Measurements from ENCODE around the gene ZNF23. TPM values are rescaled to one million over a fixed set of nuclear protein-coding genes. Genes with fewer than 3 reads are reported as not detected.

ZNF23 gene
- total RNA-seq, 1 donor from 2014 or later, result 8.3 TPM

GRCh38 chr16:71440669-71441347, 21.2 kb downstream of the ZNF23 start:
- peak; percentile 42 for DNase-seq (ENCODE audit: low spot score)
- Mint-ChIP-seq H3K9me3 (ENCODE audit: unreplicated experiment) (peaks cover 5% of the 10 kb centered on the region), H3K36me3 (ENCODE audit: low read depth, unreplicated experiment) (peaks cover 17% of the 10 kb centered on the region), H3K4me3 (ENCODE audit: unreplicated experiment) (peak overlapping the region; percentile 0), H3K27ac (ENCODE audit: unreplicated experiment) (no peak overlapping the region), H3K4me1 (ENCODE audit: unreplicated experiment) (no peaks in the 10 kb centered on the region), H3K27me3 (ENCODE audit: unreplicated experiment) (peaks cover 13% of the 10 kb centered on the region)
- TF ChIP-seq, protein P1, sequence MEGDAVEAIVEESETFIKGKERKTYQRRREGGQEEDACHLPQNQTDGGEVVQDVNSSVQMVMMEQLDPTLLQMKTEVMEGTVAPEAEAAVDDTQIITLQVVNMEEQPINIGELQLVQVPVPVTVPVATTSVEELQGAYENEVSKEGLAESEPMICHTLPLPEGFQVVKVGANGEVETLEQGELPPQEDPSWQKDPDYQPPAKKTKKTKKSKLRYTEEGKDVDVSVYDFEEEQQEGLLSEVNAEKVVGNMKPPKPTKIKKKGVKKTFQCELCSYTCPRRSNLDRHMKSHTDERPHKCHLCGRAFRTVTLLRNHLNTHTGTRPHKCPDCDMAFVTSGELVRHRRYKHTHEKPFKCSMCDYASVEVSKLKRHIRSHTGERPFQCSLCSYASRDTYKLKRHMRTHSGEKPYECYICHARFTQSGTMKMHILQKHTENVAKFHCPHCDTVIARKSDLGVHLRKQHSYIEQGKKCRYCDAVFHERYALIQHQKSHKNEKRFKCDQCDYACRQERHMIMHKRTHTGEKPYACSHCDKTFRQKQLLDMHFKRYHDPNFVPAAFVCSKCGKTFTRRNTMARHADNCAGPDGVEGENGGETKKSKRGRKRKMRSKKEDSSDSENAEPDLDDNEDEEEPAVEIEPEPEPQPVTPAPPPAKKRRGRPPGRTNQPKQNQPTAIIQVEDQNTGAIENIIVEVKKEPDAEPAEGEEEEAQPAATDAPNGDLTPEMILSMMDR (IDR thresholded peaks at IDR 0.05; ENCODE audit: unreplicated experiment), result no peak

DNA sequence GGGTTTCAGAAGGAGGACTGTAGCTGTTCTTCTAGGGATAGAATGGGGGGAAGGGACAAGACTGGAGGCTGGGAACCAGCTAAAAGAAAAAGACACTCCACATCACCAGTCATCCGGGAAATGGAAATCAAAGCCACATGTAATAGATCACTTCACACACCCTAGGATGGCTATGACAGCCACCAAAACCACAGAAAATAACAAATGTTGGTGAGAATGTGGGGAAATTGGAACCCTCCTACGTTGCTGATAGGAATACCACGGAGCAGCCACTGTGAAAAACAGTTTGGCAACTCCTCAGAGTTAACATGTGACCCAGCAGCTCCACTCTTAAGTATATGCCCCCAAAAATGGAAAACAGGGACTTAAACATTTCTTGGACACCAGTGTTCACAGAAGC, 22.5 kb downstream of the ZNF23 start:
- peaks cover 5% of the 10 kb centered on the region for H3K9me3 Mint-ChIP-seq (ENCODE audit: unreplicated experiment)
- TF ChIP-seq, protein P1 (IDR thresholded peaks at IDR 0.05; ENCODE audit: unreplicated experiment), result no peak
- H3K4me3 Mint-ChIP-seq (ENCODE audit: unreplicated experiment), result no peak overlapping the region
- H3K4me1 Mint-ChIP-seq (ENCODE audit: unreplicated experiment), result no peaks in the 10 kb centered on the region
- H3K27ac Mint-ChIP-seq (ENCODE audit: unreplicated experiment), result no peak overlapping the region
- peaks cover 13% of the 10 kb centered on the region for H3K27me3 Mint-ChIP-seq (ENCODE audit: unreplicated experiment)
- no peak for DNase-seq (ENCODE audit: low spot score)
- H3K36me3 Mint-ChIP-seq (ENCODE audit: low read depth, unreplicated experiment), result peaks cover 8% of the 10 kb centered on the region

GRCh38 chr16:71436473-71436872, 25.6 kb downstream of the ZNF23 start:
- no peaks in the 10 kb centered on the region for H3K9me3 Mint-ChIP-seq (ENCODE audit: unreplicated experiment)
- TF ChIP-seq, protein P1 (IDR thresholded peaks at IDR 0.05; ENCODE audit: unreplicated experiment), result no peak
- H3K4me3 Mint-ChIP-seq (ENCODE audit: unreplicated experiment), result no peak overlapping the region
- H3K27me3 Mint-ChIP-seq (ENCODE audit: unreplicated experiment), result peaks cover 9% of the 10 kb centered on the region
- peak overlapping the region; percentile 36 for H3K27ac Mint-ChIP-seq (ENCODE audit: unreplicated experiment)
- no peaks in the 10 kb centered on the region for H3K4me1 Mint-ChIP-seq (ENCODE audit: unreplicated experiment)
- DNase-seq (ENCODE audit: low spot score), result no peak
- H3K36me3 Mint-ChIP-seq (ENCODE audit: low read depth, unreplicated experiment), result no peaks in the 10 kb centered on the region

- Mint-ChIP-seq H3K27ac (ENCODE audit: unreplicated experiment) (no peak overlapping the region), H3K27me3 (ENCODE audit: unreplicated experiment) (peaks cover 4% of the 10 kb centered on the region), H3K4me1 (ENCODE audit: unreplicated experiment) (no peaks in the 10 kb centered on the region), H3K4me3 (ENCODE audit: unreplicated experiment) (no peak overlapping the region), H3K36me3 (ENCODE audit: low read depth, unreplicated experiment) (no peaks in the 10 kb centered on the region), H3K9me3 (ENCODE audit: unreplicated experiment) (no peaks in the 10 kb centered on the region)
- TF ChIP-seq, protein P1 (IDR thresholded peaks at IDR 0.05; ENCODE audit: unreplicated experiment), result no peak
- no peak for DNase-seq (ENCODE audit: low spot score)
Measured at GRCh38 chr16:71432906-71433305, 29.1 kb downstream of the ZNF23 start.

GRCh38 chr16:71431991-71432390, 30.1 kb downstream of the ZNF23 start:
- peaks cover 2% of the 10 kb centered on the region for H3K27me3 Mint-ChIP-seq (ENCODE audit: unreplicated experiment)
- DNase-seq (ENCODE audit: low spot score), result no peak
- peaks cover 2% of the 10 kb centered on the region for H3K4me1 Mint-ChIP-seq (ENCODE audit: unreplicated experiment)
- H3K27ac Mint-ChIP-seq (ENCODE audit: unreplicated experiment), result no peak overlapping the region
- TF ChIP-seq, protein P1 (IDR thresholded peaks at IDR 0.05; ENCODE audit: unreplicated experiment), result no peak
- no peaks in the 10 kb centered on the region for H3K36me3 Mint-ChIP-seq (ENCODE audit: low read depth, unreplicated experiment)
- H3K9me3 Mint-ChIP-seq (ENCODE audit: unreplicated experiment), result no peaks in the 10 kb centered on the region
- H3K4me3 Mint-ChIP-seq (ENCODE audit: unreplicated experiment), result no peak overlapping the region
